Right lobe of liver (tissue), 4 donors: ENCODE measurements around the gene KCNMA1.

Experiments
- POLR2A ChIP-seq: fragments of 450-650 bp; IDR thresholded peaks from one replicate; pipeline ENCODE4 v1.6.1; 2017; ENCODE audit warnings: antibody characterized with exemption, mild to moderate bottlenecking
- TF ChIP-seq, protein P1 (sequence below), 4 donors: fragments of 200-600 bp in 3 of 4; fragments of 450-650 bp in 1 of 4; IDR thresholded peaks; one replicate each; pipeline versions ENCODE4 v1.5.1 to v1.8.0; 2016 to 2022; ENCODE audit warnings: antibody characterized with exemption in 4 of 4, mild to moderate bottlenecking in 2 of 4
- donor health status: DM: no; HTN: no; CAD: no.
- donor health status: DM: no; HTN: no; CAD: no.
- donor health status: DM: no; HTN: yes; CAD: no.

DNA sequence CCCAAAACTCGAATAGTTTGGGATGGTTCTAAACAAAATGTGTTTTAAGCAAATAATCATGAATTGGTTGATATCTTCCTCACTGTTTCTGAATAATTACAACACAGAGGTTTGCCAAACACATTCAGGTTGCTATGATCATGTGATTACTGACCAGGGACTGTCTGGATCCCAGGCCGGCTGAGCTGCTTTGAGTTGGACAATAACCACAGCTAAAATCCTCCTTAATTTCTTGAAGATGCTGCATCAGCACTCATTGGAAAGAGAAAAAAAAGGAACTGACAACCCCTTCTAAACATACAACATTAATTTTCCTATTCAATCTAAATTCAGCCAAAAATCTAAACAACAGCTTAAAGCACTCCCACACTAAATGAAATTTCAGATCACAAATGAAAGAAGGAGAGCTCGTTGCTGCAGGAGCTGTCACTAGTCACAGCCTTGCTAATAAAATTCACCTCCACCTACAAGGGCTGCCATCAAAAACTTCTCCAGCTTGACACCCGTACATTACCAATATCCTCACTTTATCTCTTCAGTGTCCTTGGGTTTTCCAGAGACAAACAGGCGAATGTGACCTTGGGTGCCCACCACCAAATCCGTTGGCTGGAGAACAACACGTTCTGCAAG lies 560.2 kb downstream of the KCNMA1 start:
- TF ChIP-seq, protein P1, sequence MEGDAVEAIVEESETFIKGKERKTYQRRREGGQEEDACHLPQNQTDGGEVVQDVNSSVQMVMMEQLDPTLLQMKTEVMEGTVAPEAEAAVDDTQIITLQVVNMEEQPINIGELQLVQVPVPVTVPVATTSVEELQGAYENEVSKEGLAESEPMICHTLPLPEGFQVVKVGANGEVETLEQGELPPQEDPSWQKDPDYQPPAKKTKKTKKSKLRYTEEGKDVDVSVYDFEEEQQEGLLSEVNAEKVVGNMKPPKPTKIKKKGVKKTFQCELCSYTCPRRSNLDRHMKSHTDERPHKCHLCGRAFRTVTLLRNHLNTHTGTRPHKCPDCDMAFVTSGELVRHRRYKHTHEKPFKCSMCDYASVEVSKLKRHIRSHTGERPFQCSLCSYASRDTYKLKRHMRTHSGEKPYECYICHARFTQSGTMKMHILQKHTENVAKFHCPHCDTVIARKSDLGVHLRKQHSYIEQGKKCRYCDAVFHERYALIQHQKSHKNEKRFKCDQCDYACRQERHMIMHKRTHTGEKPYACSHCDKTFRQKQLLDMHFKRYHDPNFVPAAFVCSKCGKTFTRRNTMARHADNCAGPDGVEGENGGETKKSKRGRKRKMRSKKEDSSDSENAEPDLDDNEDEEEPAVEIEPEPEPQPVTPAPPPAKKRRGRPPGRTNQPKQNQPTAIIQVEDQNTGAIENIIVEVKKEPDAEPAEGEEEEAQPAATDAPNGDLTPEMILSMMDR (IDR thresholded peaks at IDR 0.05) = no peak
- TF ChIP-seq POLR2A = no peak
